ENCODE data around the gene NCAPG.

NCAPG gene

GRCh38 chr4:17794730-17795129 is 16.0 kb upstream of the NCAPG start:
- H3K4me1 ChIP-seq (ENCODE audit: insufficient read depth, insufficient read length): no peaks in the 10 kb centered on the region
- H3K9ac ChIP-seq (ENCODE audit: insufficient read length, low read depth): no peak overlapping the region
- no peaks in the 10 kb centered on the region for H3K9me3 ChIP-seq (ENCODE audit: insufficient read depth, low read length)
- H3K36me3 ChIP-seq (ENCODE audit: insufficient read depth, insufficient read length, low read length): peaks cover 29% of the 10 kb centered on the region
- H3K27me3 ChIP-seq (ENCODE audit: insufficient read depth, insufficient read length): no peaks in the 10 kb centered on the region
- TF ChIP-seq SUZ12 (IDR thresholded peaks at IDR 0.05; ENCODE audit: extremely low read depth, insufficient read depth, insufficient read length) (no peak), YY1 (IDR thresholded peaks at IDR 0.05; ENCODE audit: insufficient read depth, insufficient read length) (no peak), ZNF274 (IDR thresholded peaks at IDR 0.05; ENCODE audit: low read depth, low read length) (no peak)
- no peak for DNase-seq (ENCODE audit: low read depth, low spot score)
- no peak overlapping the region for H3K4me3 ChIP-seq (ENCODE audit: insufficient read length, low read depth)

GRCh38 chr4:17797808-17798207 is 13.0 kb upstream of the NCAPG start:
- Histone ChIP-seq H3K4me1 (ENCODE audit: insufficient read depth, insufficient read length) (no peaks in the 10 kb centered on the region), H3K36me3 (ENCODE audit: insufficient read depth, insufficient read length, low read length) (peaks cover 49% of the 10 kb centered on the region), H3K9me3 (ENCODE audit: insufficient read depth, low read length) (no peaks in the 10 kb centered on the region), H3K4me3 (ENCODE audit: insufficient read length, low read depth) (no peak overlapping the region), H3K9ac (ENCODE audit: insufficient read length, low read depth) (no peak overlapping the region), H3K27me3 (ENCODE audit: insufficient read depth, insufficient read length) (no peaks in the 10 kb centered on the region)
- TF ChIP-seq SUZ12 (IDR thresholded peaks at IDR 0.05; ENCODE audit: extremely low read depth, insufficient read depth, insufficient read length) (no peak), YY1 (IDR thresholded peaks at IDR 0.05; ENCODE audit: insufficient read depth, insufficient read length) (no peak), ZNF274 (IDR thresholded peaks at IDR 0.05; ENCODE audit: low read depth, low read length) (no peak)
- DNase-seq (ENCODE audit: low read depth, low spot score): no peak

GRCh38 chr4:17805580-17806155 is 5.1 kb upstream of the NCAPG start:
- Histone ChIP-seq H3K4me1 (ENCODE audit: insufficient read depth, insufficient read length) (no peaks in the 10 kb centered on the region), H3K9ac (ENCODE audit: insufficient read length, low read depth) (no peak overlapping the region), H3K4me3 (ENCODE audit: insufficient read length, low read depth) (no peak overlapping the region), H3K9me3 (ENCODE audit: insufficient read depth, low read length) (no peaks in the 10 kb centered on the region), H3K36me3 (ENCODE audit: insufficient read depth, insufficient read length, low read length) (peaks cover 82% of the 10 kb centered on the region), H3K27me3 (ENCODE audit: insufficient read depth, insufficient read length) (no peaks in the 10 kb centered on the region)
- TF ChIP-seq YY1 (IDR thresholded peaks at IDR 0.05; ENCODE audit: insufficient read depth, insufficient read length) (no peak), ZNF274 (IDR thresholded peaks at IDR 0.05; ENCODE audit: low read depth, low read length) (no peak), SUZ12 (IDR thresholded peaks at IDR 0.05; ENCODE audit: extremely low read depth, insufficient read depth, insufficient read length) (no peak)
- no peak for DNase-seq (ENCODE audit: low read depth, low spot score)

GRCh38 chr4:17807446-17807845 is 3.3 kb upstream of the NCAPG start:
- H3K9ac ChIP-seq (ENCODE audit: insufficient read length, low read depth): peak overlapping the region; percentile 13

GRCh38 chr4:17809667-17810066 is 1.1 kb upstream of the NCAPG start:
- H3K36me3 ChIP-seq (ENCODE audit: insufficient read depth, insufficient read length, low read length): peaks cover 76% of the 10 kb centered on the region
- no peak for DNase-seq (ENCODE audit: low read depth, low spot score)
- H3K9ac ChIP-seq (ENCODE audit: insufficient read length, low read depth): peak overlapping the region; percentile 95
- TF ChIP-seq SUZ12 (IDR thresholded peaks at IDR 0.05; ENCODE audit: extremely low read depth, insufficient read depth, insufficient read length) (no peak), ZNF274 (IDR thresholded peaks at IDR 0.05; ENCODE audit: low read depth, low read length) (no peak), YY1 (IDR thresholded peaks at IDR 0.05; ENCODE audit: insufficient read depth, insufficient read length) (no peak)
- no peaks in the 10 kb centered on the region for H3K27me3 ChIP-seq (ENCODE audit: insufficient read depth, insufficient read length)
- H3K9me3 ChIP-seq (ENCODE audit: insufficient read depth, low read length): no peaks in the 10 kb centered on the region
- H3K4me1 ChIP-seq (ENCODE audit: insufficient read depth, insufficient read length): no peaks in the 10 kb centered on the region
- H3K4me3 ChIP-seq (ENCODE audit: insufficient read length, low read depth): peak overlapping the region; percentile 92

More at GRCh38 chr4:17807446-17807845, 3.3 kb upstream of the NCAPG start:
- Histone ChIP-seq H3K36me3 (ENCODE audit: insufficient read depth, insufficient read length, low read length) (peaks cover 76% of the 10 kb centered on the region), H3K27me3 (ENCODE audit: insufficient read depth, insufficient read length) (no peaks in the 10 kb centered on the region), H3K4me1 (ENCODE audit: insufficient read depth, insufficient read length) (no peaks in the 10 kb centered on the region), H3K9me3 (ENCODE audit: insufficient read depth, low read length) (no peaks in the 10 kb centered on the region), H3K4me3 (ENCODE audit: insufficient read length, low read depth) (peak overlapping the region; percentile 5)
- no peak for DNase-seq (ENCODE audit: low read depth, low spot score)
- no peak for TF ChIP-seq SUZ12 (IDR thresholded peaks at IDR 0.05; ENCODE audit: extremely low read depth, insufficient read depth, insufficient read length)
- no peak for TF ChIP-seq YY1 (IDR thresholded peaks at IDR 0.05; ENCODE audit: insufficient read depth, insufficient read length)
- TF ChIP-seq ZNF274 (IDR thresholded peaks at IDR 0.05; ENCODE audit: low read depth, low read length): no peak

- peaks cover 79% of the 10 kb centered on the region for H3K36me3 ChIP-seq (ENCODE audit: insufficient read depth, insufficient read length, low read length)
- H3K4me3 ChIP-seq (ENCODE audit: insufficient read length, low read depth): peak overlapping the region; percentile 92
- H3K9ac ChIP-seq (ENCODE audit: insufficient read length, low read depth): peak overlapping the region; percentile 95
- TF ChIP-seq YY1 (IDR thresholded peaks at IDR 0.05; ENCODE audit: insufficient read depth, insufficient read length) (no peak), SUZ12 (IDR thresholded peaks at IDR 0.05; ENCODE audit: extremely low read depth, insufficient read depth, insufficient read length) (no peak), ZNF274 (IDR thresholded peaks at IDR 0.05; ENCODE audit: low read depth, low read length) (no peak)
- no peaks in the 10 kb centered on the region for H3K9me3 ChIP-seq (ENCODE audit: insufficient read depth, low read length)
- no peaks in the 10 kb centered on the region for H3K27me3 ChIP-seq (ENCODE audit: insufficient read depth, insufficient read length)
- peaks cover 2% of the 10 kb centered on the region for H3K4me1 ChIP-seq (ENCODE audit: insufficient read depth, insufficient read length)
- no peak for DNase-seq (ENCODE audit: low read depth, low spot score)
Observed at GRCh38 chr4:17811078-17811603, 362 bp downstream of the NCAPG start.

- peak overlapping the region; percentile 92 for H3K4me3 ChIP-seq (ENCODE audit: insufficient read length, low read depth)
- DNase-seq (ENCODE audit: low read depth, low spot score): no peak
- no peaks in the 10 kb centered on the region for H3K27me3 ChIP-seq (ENCODE audit: insufficient read depth, insufficient read length)
- H3K9ac ChIP-seq (ENCODE audit: insufficient read length, low read depth): peak overlapping the region; percentile 95
- H3K4me1 ChIP-seq (ENCODE audit: insufficient read depth, insufficient read length): peaks cover 2% of the 10 kb centered on the region
- no peaks in the 10 kb centered on the region for H3K9me3 ChIP-seq (ENCODE audit: insufficient read depth, low read length)
- TF ChIP-seq YY1 (IDR thresholded peaks at IDR 0.05; ENCODE audit: insufficient read depth, insufficient read length) (no peak), ZNF274 (IDR thresholded peaks at IDR 0.05; ENCODE audit: low read depth, low read length) (no peak), SUZ12 (IDR thresholded peaks at IDR 0.05; ENCODE audit: extremely low read depth, insufficient read depth, insufficient read length) (no peak)
- H3K36me3 ChIP-seq (ENCODE audit: insufficient read depth, insufficient read length, low read length): peaks cover 79% of the 10 kb centered on the region
Observed at GRCh38 chr4:17812125-17812524, 1.3 kb downstream of the NCAPG start.

Measured in NT2/D1 (cell line).